Measurements from ENCODE around the gene CIAO2A.
"Not testable (repeated sequence)": the region's sequence is repeated elsewhere in the genome, so short reads cannot be mapped to it uniquely, and the experiment has no call there.

CIAO2A gene

GRCh38 chr15:64111679-64112050 lies 18.0 kb upstream of the CIAO2A start:
- DNase-seq = no peak

GRCh38 chr15:64110950-64111678 lies 17.5 kb upstream of the CIAO2A start:
- DNase-seq = peak in 1 of 2 donors; percentile 9

GRCh38 chr15:64110108-64110701 lies 16.6 kb upstream of the CIAO2A start:
- not testable (repeated sequence) for DNase-seq

- DNase-seq = no peak
These were observed 13.7 kb upstream of the CIAO2A start for GRCh38 chr15:64107337-64107736.

GRCh38 chr15:64105113-64105704 lies 11.6 kb upstream of the CIAO2A start:
- peak; percentile 71 to 72 for DNase-seq

GRCh38 chr15:64102497-64102896 lies 8.9 kb upstream of the CIAO2A start:
- DNase-seq = no peak

- peak; percentile 58 to 62 for DNase-seq
These were observed 7.3 kb upstream of the CIAO2A start for GRCh38 chr15:64100958-64101357.

- no peak for DNase-seq
These were observed 5.7 kb upstream of the CIAO2A start for GRCh38 chr15:64099379-64099778.

GRCh38 chr15:64096668-64097384 lies 3.2 kb upstream of the CIAO2A start:
- DNase-seq = peak; percentile 38 to 61

- peak; percentile 91 to 99 for DNase-seq
These were observed 2.4 kb upstream of the CIAO2A start, which contains the start of gene SNX1 for GRCh38 chr15:64095795-64096667. Gene SNX1 (plus strand): TSS chr15:64095982. CDS start chr15:64096014, 32 bp downstream.

GRCh38 chr15:64095431-64095794 lies 1.8 kb upstream of the CIAO2A start:
- no peak for DNase-seq

- DNase-seq = peak in 1 of 2 donors; percentile 63
These were observed 593 bp downstream of the CIAO2A start for GRCh38 chr15:64092864-64093626.

GRCh38 chr15:64092075-64092820 lies 1.4 kb downstream of the CIAO2A start:
- no peak for DNase-seq

- DNase-seq = peak; percentile 72 to 76
These were observed 3.1 kb downstream of the CIAO2A start for GRCh38 chr15:64090527-64090926.

- DNase-seq = peak; percentile 80 to 93
These were observed 3.9 kb downstream of the CIAO2A start for GRCh38 chr15:64089543-64090280.

- DNase-seq = no peak
These were observed 10.9 kb downstream of the CIAO2A start for GRCh38 chr15:64082757-64083156.

- not testable (repeated sequence) for DNase-seq
These were observed 20.1 kb downstream of the CIAO2A start for GRCh38 chr15:64073496-64073895.

- DNase-seq = no peak
These were observed 20.8 kb downstream of the CIAO2A start for GRCh38 chr15:64072812-64073211.

GRCh38 chr15:64071931-64072765 lies 21.5 kb downstream of the CIAO2A start:
- no peak for DNase-seq
